Mesendoderm (in vitro differentiated cells): ENCODE data around the gene WDR64.

Experiments used
- DNase-seq: peaks from one replicate; pipeline ENCODE4 v3.0.0; 2013
- H2AK5ac ChIP-seq: 2 replicates; pipeline ENCODE4 v1.6.1; 2013; ENCODE audit warnings: low read length, inconsistent platforms
- H2BK120ac ChIP-seq: 2 replicates; pipeline ENCODE4 v1.6.1; 2013; ENCODE audit warnings: low read depth, mild to moderate bottlenecking, low read length, moderate library complexity, mixed read lengths
- H2BK15ac ChIP-seq: replicated peaks from 2 replicates; pipeline ENCODE4 v1.6.1; 2013; ENCODE audit warnings: low read depth, mild to moderate bottlenecking, moderate library complexity
- H2BK5ac ChIP-seq: 2 replicates; pipeline ENCODE4 v1.6.1; 2013; ENCODE audit warnings: low read length, inconsistent platforms
- H3K18ac ChIP-seq: 2 replicates; pipeline ENCODE4 v1.6.1; 2013; ENCODE audit warnings: mild to moderate bottlenecking, low read length, mixed read lengths
- H3K23ac ChIP-seq: one replicate; pipeline ENCODE4 v1.6.1; 2013; ENCODE audit warnings: low read length
- H3K27ac ChIP-seq: 2 replicates; pipeline ENCODE4 v1.5.1; 2013; ENCODE audit warnings: low read depth, mild to moderate bottlenecking, inconsistent platforms, low read length, moderate library complexity
- H3K27me3 ChIP-seq: 2 replicates; pipeline ENCODE4 v1.6.1; 2013; ENCODE audit warnings: low read length, control low read depth, mild to moderate bottlenecking, inconsistent platforms; ENCODE audit not compliant: insufficient read depth, poor library complexity
- H3K36me3 ChIP-seq: 2 replicates; pipeline ENCODE4 v1.6.1; 2013; ENCODE audit warnings: low read length, inconsistent platforms; ENCODE audit not compliant: control insufficient read depth, insufficient read depth
- H3K4ac ChIP-seq: one replicate; pipeline ENCODE4 v1.6.1; 2013; ENCODE audit warnings: low read depth, mild to moderate bottlenecking, low read length, moderate library complexity
- H3K4me1 ChIP-seq: 2 replicates; pipeline ENCODE4 v1.6.1; 2013; ENCODE audit warnings: low read depth, low read length, inconsistent platforms; ENCODE audit not compliant: control insufficient read depth
- H3K4me2 ChIP-seq: 2 replicates; pipeline ENCODE4 v1.6.1; 2013; ENCODE audit warnings: low read length
- H3K4me3 ChIP-seq: 2 replicates; pipeline ENCODE4 v1.5.1; 2013; ENCODE audit warnings: mild to moderate bottlenecking, low read length
- H3K56ac ChIP-seq: one replicate; pipeline ENCODE4 v1.6.1; 2013; ENCODE audit warnings: low read length
- H3K79me1 ChIP-seq: 2 replicates; pipeline ENCODE4 v1.6.1; 2013; ENCODE audit warnings: low read length, inconsistent platforms
- H3K79me2 ChIP-seq: 2 replicates; pipeline ENCODE4 v1.6.1; 2013; ENCODE audit warnings: mild to moderate bottlenecking, low read length; ENCODE audit not compliant: control insufficient read depth, insufficient read depth
- H3K9ac ChIP-seq: 2 replicates; pipeline ENCODE4 v1.6.1; 2013; ENCODE audit warnings: low read length, inconsistent platforms
- H4K5ac ChIP-seq: one replicate; pipeline ENCODE4 v1.6.1; 2013; ENCODE audit warnings: low read length
- H4K8ac ChIP-seq: one replicate; pipeline ENCODE4 v1.6.1; 2013; ENCODE audit warnings: low read depth, mild to moderate bottlenecking, control low read depth, low read length, moderate library complexity
- WGBS: extraction: QIAGEN DNeasy Blood & Tissue Kit; methylation state at CpG from one replicate; pipeline ENCODE4 v1.1.7; 2013; ENCODE audit warnings: low lambda C conversion rate, missing lambda C conversion rate; ENCODE audit not compliant: insufficient coverage; ENCODE audit errors: extremely low coverage; 5-methylcytosine and 5-hydroxymethylcytosine counted together

The WDR64 gene

DNA sequence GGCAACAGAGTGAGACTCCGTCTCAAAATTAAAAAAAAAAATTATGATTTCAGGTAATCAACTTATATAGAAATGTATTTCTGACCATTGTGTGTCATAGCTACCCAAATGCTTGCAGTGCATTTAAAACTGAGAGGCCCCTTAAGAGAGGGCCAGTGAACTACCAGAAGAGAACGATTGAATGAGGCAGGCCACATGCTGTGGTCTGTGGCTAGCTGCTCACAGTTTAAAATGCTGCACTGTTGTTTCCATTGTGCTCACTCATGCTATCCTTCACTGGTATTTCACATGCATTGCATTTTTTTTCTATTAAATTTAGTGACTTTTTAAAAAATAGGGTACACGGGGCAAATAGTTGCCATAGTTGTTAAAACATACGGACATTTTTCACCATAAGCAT, 37.9 kb upstream of the WDR64 start:
- Histone ChIP-seq H3K23ac (no peak overlapping the region), H3K4me3 (no peak overlapping the region), H2AK5ac (no peak overlapping the region), H3K56ac (no peak overlapping the region), H3K36me3 (no peaks in the 10 kb centered on the region), H3K9ac (no peak overlapping the region), H3K79me2 (no peaks in the 10 kb centered on the region), H2BK15ac (no peak overlapping the region), H2BK5ac (no peak overlapping the region), H3K4me2 (no peak overlapping the region), H4K8ac (no peak overlapping the region), H3K4me1 (no peaks in the 10 kb centered on the region), H3K27ac (no peak overlapping the region), H4K5ac (no peak overlapping the region), H3K4ac (no peak overlapping the region), H2BK120ac (no peak overlapping the region), H3K79me1 (no peaks in the 10 kb centered on the region), H3K18ac (no peak overlapping the region), H3K27me3 (no peaks in the 10 kb centered on the region)
- DNase-seq, result no peak
- no CpG with 5 or more reads among the region's 4 CpGs for WGBS

DNA sequence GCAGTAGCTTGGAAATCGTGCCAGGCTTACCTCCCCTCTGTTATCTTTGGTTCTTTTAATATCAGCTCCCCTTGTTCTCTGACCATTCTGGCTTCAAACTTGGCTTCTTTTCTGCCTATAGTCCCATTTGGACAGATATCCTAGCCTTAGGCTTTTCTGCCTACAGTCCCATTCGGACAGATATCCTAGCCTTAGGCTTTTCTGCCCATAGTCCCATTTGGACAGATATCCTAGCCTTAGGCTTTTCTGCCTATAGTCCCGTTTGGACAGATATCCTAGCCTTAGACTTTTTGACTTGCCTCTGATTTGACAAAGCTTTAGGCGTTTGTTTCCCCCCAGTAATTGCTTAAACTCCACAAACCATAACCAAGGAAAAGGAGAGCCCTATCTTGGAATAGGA, 37.5 kb upstream of the WDR64 start:
- Histone ChIP-seq H3K79me1 (no peaks in the 10 kb centered on the region), H3K27me3 (no peaks in the 10 kb centered on the region), H3K4me2 (no peak overlapping the region), H4K5ac (no peak overlapping the region), H3K56ac (no peak overlapping the region), H3K4ac (no peak overlapping the region), H3K18ac (no peak overlapping the region), H3K79me2 (no peaks in the 10 kb centered on the region), H3K4me1 (no peaks in the 10 kb centered on the region), H2BK15ac (no peak overlapping the region), H2AK5ac (no peak overlapping the region), H2BK5ac (no peak overlapping the region), H3K9ac (no peak overlapping the region), H3K23ac (no peak overlapping the region), H2BK120ac (no peak overlapping the region), H3K4me3 (no peak overlapping the region), H3K27ac (no peak overlapping the region), H3K36me3 (no peaks in the 10 kb centered on the region), H4K8ac (no peak overlapping the region)
- DNase-seq, result no peak
- no CpG with 5 or more reads among the region's 4 CpGs for WGBS

DNA sequence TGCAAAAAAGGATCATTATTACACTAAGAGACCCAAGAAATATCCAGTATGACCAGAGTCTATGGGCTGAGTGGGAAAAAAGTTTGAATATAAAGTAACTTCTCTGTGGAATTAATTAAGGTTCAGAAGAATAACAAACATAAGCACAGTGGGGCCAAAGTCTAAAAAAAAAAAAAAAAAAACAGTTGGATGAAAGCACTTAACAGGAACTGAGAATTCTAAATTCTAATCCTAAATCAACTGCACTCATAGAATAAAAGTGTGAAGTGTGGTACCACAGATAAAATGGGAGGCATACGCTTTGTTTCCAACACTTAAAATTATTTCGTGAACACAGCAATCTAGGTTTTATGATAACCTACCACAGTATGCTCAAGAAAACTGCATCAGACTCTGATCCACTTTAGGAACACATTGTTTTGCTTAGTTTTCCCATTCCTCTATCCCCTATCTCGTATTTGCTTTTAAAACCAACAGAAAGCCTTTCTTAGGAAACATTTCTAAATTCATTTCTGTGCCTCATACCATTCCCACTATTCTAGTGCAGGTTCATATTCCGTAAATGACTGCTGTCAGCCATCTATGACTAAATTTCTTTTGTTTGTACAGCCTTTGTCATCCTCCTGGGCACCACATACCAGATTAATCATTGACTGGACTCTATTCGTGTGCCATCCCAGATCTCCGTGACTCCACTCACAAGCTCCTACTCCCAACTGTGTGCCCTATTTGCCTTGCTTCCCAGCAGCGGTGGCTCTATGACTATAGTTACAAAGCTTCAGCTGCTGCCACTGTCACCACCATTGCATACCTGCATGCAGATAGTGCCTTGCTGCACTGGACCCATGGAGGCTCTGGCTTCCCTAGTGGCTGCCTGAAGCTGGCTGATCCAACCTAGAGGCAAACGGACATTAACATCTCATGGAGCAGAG, 36.8 kb upstream of the WDR64 start:
- Histone ChIP-seq H3K56ac (no peak overlapping the region), H3K9ac (no peak overlapping the region), H3K36me3 (no peaks in the 10 kb centered on the region), H3K27ac (no peak overlapping the region), H3K79me2 (no peaks in the 10 kb centered on the region), H3K4me3 (no peak overlapping the region), H4K5ac (no peak overlapping the region), H3K4me1 (no peaks in the 10 kb centered on the region), H2BK120ac (no peak overlapping the region), H4K8ac (no peak overlapping the region), H3K23ac (no peak overlapping the region), H3K4me2 (no peak overlapping the region), H3K79me1 (no peaks in the 10 kb centered on the region), H3K4ac (no peak overlapping the region), H2AK5ac (no peak overlapping the region), H3K18ac (no peak overlapping the region), H3K27me3 (no peaks in the 10 kb centered on the region), H2BK5ac (no peak overlapping the region), H2BK15ac (no peak overlapping the region)
- peak; percentile 13 for DNase-seq
- no CpG with 5 or more reads among the region's 8 CpGs for whole genome bisulfite sequencing

DNA sequence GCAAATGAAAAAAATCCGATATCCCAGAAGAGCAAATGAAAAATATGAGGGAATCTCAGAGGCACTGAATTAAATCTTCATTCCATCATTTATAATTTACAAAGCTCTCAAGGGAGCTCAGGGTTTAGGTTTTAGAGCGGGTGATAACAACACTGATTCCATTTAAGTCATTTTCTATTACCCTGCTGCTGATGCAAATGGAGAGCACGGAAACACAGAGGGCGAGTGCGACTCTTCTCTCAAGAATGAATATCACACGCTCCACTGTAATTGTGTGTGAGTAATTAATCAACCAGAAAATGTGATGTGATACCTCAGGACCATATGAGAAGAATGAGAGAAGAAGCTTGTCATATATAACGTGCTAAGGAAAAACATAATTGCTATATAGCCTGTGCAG, 34.7 kb upstream of the WDR64 start:
- no peaks in the 10 kb centered on the region for H3K4me1 ChIP-seq
- H2BK5ac ChIP-seq, result no peak overlapping the region
- no peaks in the 10 kb centered on the region for H3K27me3 ChIP-seq
- no peak overlapping the region for H3K9ac ChIP-seq
- H3K23ac ChIP-seq, result no peak overlapping the region
- H3K36me3 ChIP-seq, result no peaks in the 10 kb centered on the region
- no peaks in the 10 kb centered on the region for H3K79me1 ChIP-seq
- no peak overlapping the region for H2BK120ac ChIP-seq
- no peak overlapping the region for H4K8ac ChIP-seq
- no peak overlapping the region for H3K27ac ChIP-seq
- H2AK5ac ChIP-seq, result no peak overlapping the region
- H3K4ac ChIP-seq, result no peak overlapping the region
- H3K4me2 ChIP-seq, result no peak overlapping the region
- H3K56ac ChIP-seq, result no peak overlapping the region
- no peak overlapping the region for H3K4me3 ChIP-seq
- no peak for DNase-seq
- H4K5ac ChIP-seq, result no peak overlapping the region
- H3K79me2 ChIP-seq, result no peaks in the 10 kb centered on the region
- WGBS, result no CpG with 5 or more reads among the region's 7 CpGs
- H3K18ac ChIP-seq, result no peak overlapping the region
- no peak overlapping the region for H2BK15ac ChIP-seq

DNA sequence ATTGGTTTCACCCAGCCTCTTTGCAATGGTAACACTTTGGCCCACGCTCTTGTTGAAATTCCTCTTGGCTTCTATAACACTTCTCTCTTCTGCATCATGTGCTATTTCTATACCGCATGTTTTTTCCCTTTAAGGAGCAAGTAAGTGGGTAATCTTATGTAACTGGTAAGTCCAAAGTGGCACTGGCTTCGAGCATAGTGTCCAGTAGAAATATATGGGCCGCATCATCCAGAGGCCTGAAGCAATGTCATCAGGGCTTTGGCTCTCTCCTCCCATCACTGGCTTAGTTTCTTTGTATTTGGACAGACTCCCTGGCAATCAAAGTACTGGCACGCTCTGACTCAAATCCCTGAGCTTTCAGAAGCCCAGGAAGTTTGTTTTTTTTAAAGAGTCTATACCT, 29.4 kb upstream of the WDR64 start:
- H2BK120ac ChIP-seq, result no peak overlapping the region
- no peak overlapping the region for H3K4me3 ChIP-seq
- no peak overlapping the region for H2BK15ac ChIP-seq
- H4K8ac ChIP-seq, result no peak overlapping the region
- H3K9ac ChIP-seq, result no peak overlapping the region
- no peak overlapping the region for H3K4ac ChIP-seq
- no peaks in the 10 kb centered on the region for H3K79me2 ChIP-seq
- H3K4me2 ChIP-seq, result no peak overlapping the region
- H3K18ac ChIP-seq, result no peak overlapping the region
- no CpG with 5 or more reads among the region's 5 CpGs for WGBS
- H2AK5ac ChIP-seq, result no peak overlapping the region
- H3K4me1 ChIP-seq, result no peaks in the 10 kb centered on the region
- H4K5ac ChIP-seq, result no peak overlapping the region
- no peaks in the 10 kb centered on the region for H3K27me3 ChIP-seq
- H3K79me1 ChIP-seq, result no peaks in the 10 kb centered on the region
- no peak overlapping the region for H3K27ac ChIP-seq
- no peak for DNase-seq
- no peak overlapping the region for H2BK5ac ChIP-seq
- H3K56ac ChIP-seq, result no peak overlapping the region
- no peak overlapping the region for H3K23ac ChIP-seq
- H3K36me3 ChIP-seq, result no peaks in the 10 kb centered on the region

DNA sequence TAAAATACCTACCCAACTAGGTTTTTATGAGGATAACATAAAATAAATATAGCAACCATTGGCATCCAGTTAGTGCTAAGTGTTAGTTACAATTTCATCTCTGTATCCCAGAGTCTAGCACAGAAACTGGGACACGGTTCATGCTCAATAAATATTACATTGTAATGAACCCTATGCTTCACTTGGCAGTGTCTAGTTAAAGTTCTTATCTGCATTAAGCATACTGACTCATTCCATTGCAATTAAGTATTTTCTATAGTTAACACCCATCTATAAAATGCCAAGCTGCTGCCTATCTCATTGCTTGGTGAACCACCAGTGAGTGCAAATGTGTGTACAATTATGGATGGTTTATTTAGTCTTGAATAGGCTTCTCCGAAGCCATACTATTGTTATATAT, 27.1 kb upstream of the WDR64 start:
- DNase-seq, result no peak
- H2BK5ac ChIP-seq, result no peak overlapping the region
- H3K56ac ChIP-seq, result no peak overlapping the region
- H3K79me1 ChIP-seq, result no peaks in the 10 kb centered on the region
- no peak overlapping the region for H4K5ac ChIP-seq
- no peaks in the 10 kb centered on the region for H3K4me1 ChIP-seq
- no peak overlapping the region for H4K8ac ChIP-seq
- no peaks in the 10 kb centered on the region for H3K79me2 ChIP-seq
- H3K27me3 ChIP-seq, result no peaks in the 10 kb centered on the region
- no peak overlapping the region for H3K9ac ChIP-seq
- no peak overlapping the region for H3K18ac ChIP-seq
- no peak overlapping the region for H2BK15ac ChIP-seq
- no peak overlapping the region for H3K27ac ChIP-seq
- no peak overlapping the region for H3K4me3 ChIP-seq
- H3K4me2 ChIP-seq, result no peak overlapping the region
- no peak overlapping the region for H2BK120ac ChIP-seq
- no peaks in the 10 kb centered on the region for H3K36me3 ChIP-seq
- no peak overlapping the region for H2AK5ac ChIP-seq
- no peak overlapping the region for H3K4ac ChIP-seq
- no CpG with 5 or more reads among the region's 2 CpGs for WGBS
- H3K23ac ChIP-seq, result no peak overlapping the region
